Activated T-cell treated with anti-CD3 and anti-CD28 coated beads, Interleukin-2, amount 50 U/mL, for 72 hours (primary cell): Measurements from ENCODE around the gene LRRC36. TPM values are rescaled to one million over a fixed set of nuclear protein-coding genes. Genes with fewer than 3 reads are reported as not detected.

ENCODE experiments used
- ATAC-seq, 2 donors: fragments of 150-1000 bp; cut with Tn5 transposase; replicated peaks in 1 of 2; 2 replicates each; pipeline ENCODE4 v1.10.0; 2021; ENCODE audit warnings: moderate library complexity in 2 of 2, mild to moderate bottlenecking in 1 of 2
- DNase-seq, 2 donors: peaks; one replicate each; pipeline ENCODE4 v3.0.0; 2021 to 2022; ENCODE audit warnings: mixed read lengths in 1 of 2
- H3K27ac Mint-ChIP-seq: one replicate; pipeline ENCODE4 v1.8.0; 2022; ENCODE audit warnings: mild to moderate bottlenecking, moderate library complexity, mixed read lengths
- H3K27me3 Mint-ChIP-seq: one replicate; pipeline ENCODE4 v1.8.0; 2022; ENCODE audit warnings: low read depth, mixed read lengths
- H3K36me3 Mint-ChIP-seq, 2 donors: one replicate each; pipeline ENCODE4 v1.8.0; 2022; ENCODE audit warnings: mixed read lengths in 2 of 2, mild to moderate bottlenecking in 1 of 2; ENCODE audit not compliant: insufficient read depth in 2 of 2
- H3K4me1 Mint-ChIP-seq: one replicate; pipeline ENCODE4 v1.8.0; 2022; ENCODE audit warnings: low read depth, mixed read lengths
- H3K4me3 Mint-ChIP-seq, 2 donors: one replicate each; pipeline ENCODE4 v1.8.0; 2022; ENCODE audit warnings: mild to moderate bottlenecking in 2 of 2, mixed read lengths in 2 of 2, moderate library complexity in 2 of 2
- H3K9me3 Mint-ChIP-seq, 2 donors: one replicate each; pipeline ENCODE4 v1.8.0; 2022; ENCODE audit warnings: mixed read lengths in 2 of 2
- total RNA-seq, 2 donors: library from RNA; stranded (reverse); gene quantifications; one replicate each; pipeline ENCODE4 v1.2.3, GENCODE V29; 2022

The LRRC36 gene
- total RNA-seq, 2 donors from 2014 or later = 3.1 to 4.4 TPM

GRCh38 chr16:67283826-67284555 is 42.6 kb upstream of the LRRC36 start:
- Mint-ChIP-seq H3K4me3 (no peak overlapping the region), H3K9me3 (no peaks in the 10 kb centered on the region), H3K36me3 (peaks cover 0 to 7% of the 10 kb centered on the region in 2 donors), H3K27me3 (no peaks in the 10 kb centered on the region), H3K4me1 (no peaks in the 10 kb centered on the region), H3K27ac (no peak overlapping the region)
- DNase-seq (no peak), ATAC-seq (no peak)

- Mint-ChIP-seq H3K4me3 (no peak overlapping the region), H3K27me3 (no peaks in the 10 kb centered on the region), H3K4me1 (peaks cover 8% of the 10 kb centered on the region), H3K36me3 (peaks cover 0 to 7% of the 10 kb centered on the region in 2 donors), H3K9me3 (no peaks in the 10 kb centered on the region), H3K27ac (no peak overlapping the region)
- no peak for ATAC-seq
- DNase-seq = no peak
Observed at GRCh38 chr16:67284699-67285646, 41.6 kb upstream of the LRRC36 start.

- Mint-ChIP-seq H3K27me3 (no peaks in the 10 kb centered on the region), H3K9me3 (no peaks in the 10 kb centered on the region), H3K4me1 (peaks cover 17% of the 10 kb centered on the region), H3K27ac (no peak overlapping the region), H3K4me3 (no peak overlapping the region), H3K36me3 (peaks cover 0 to 7% of the 10 kb centered on the region in 2 donors)
- DNase-seq = no peak
- ATAC-seq = no peak
Observed at GRCh38 chr16:67286441-67287235, 40.0 kb upstream of the LRRC36 start.

GRCh38 chr16:67287960-67288359 is 38.7 kb upstream of the LRRC36 start:
- Mint-ChIP-seq H3K27me3 (no peaks in the 10 kb centered on the region), H3K27ac (no peak overlapping the region), H3K4me3 (no peak overlapping the region), H3K4me1 (peaks cover 17% of the 10 kb centered on the region), H3K36me3 (peaks cover 0 to 3% of the 10 kb centered on the region in 2 donors), H3K9me3 (no peaks in the 10 kb centered on the region)
- DNase-seq = no peak
- ATAC-seq = no peak

DNA sequence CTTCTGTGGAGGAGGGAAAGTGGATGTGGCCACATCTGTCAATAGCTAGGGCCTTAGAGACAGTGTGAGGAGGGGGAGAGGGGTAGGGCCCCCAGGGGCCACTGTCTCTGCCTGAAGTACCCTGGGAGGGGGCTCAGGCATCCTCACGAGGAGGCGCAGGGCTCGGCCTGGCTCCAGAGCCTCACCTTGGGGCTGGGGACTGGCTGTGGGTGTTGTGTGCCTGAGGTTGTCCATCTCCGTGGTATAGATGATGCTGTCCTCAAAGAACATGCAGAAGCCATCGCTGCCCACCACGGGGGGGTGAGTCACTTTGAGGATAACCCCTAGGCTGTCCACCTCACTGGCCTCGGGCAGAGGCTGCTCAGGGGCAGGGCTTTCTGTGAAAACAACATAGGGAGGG is 35.2 kb upstream of the LRRC36 start:
- Mint-ChIP-seq H3K27me3 (no peaks in the 10 kb centered on the region), H3K27ac (no peak overlapping the region), H3K4me1 (peaks cover 17% of the 10 kb centered on the region), H3K9me3 (no peaks in the 10 kb centered on the region), H3K36me3 (peaks cover 0 to 2% of the 10 kb centered on the region in 2 donors), H3K4me3 (no peak overlapping the region)
- DNase-seq (no peak), ATAC-seq (no peak)

DNA sequence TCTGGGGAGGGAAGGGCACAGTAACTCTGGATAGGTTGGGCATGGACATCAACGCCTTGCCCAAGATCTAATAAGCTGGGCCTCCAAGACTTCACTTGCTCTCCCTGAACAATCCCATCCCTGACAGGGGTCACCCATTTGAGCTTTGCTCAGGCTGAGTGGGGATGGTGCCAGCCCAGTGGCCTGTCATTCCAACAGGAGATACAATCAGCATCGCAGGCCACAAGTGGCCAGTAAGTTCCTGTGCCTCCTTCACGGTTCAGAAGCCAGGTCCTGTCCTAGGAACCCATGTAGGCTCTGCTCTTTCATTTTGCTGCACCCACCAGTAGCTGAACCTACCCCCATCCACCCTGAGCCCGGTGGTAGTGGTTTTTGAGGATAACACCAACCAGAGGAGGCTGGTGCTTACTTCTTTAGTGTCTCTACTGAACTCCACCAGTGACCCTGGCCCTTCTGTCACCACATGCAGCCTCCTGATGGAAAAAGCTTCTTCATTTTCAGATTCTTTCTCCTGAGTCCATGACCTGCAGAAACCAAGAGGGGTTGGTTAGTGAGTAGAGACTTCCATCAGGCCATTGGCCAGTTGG is 32.4 kb upstream of the LRRC36 start:
- H3K27me3 Mint-ChIP-seq = no peaks in the 10 kb centered on the region
- peaks cover 0 to 2% of the 10 kb centered on the region in 2 donors for H3K36me3 Mint-ChIP-seq
- no peak overlapping the region for H3K4me3 Mint-ChIP-seq
- H3K9me3 Mint-ChIP-seq = no peaks in the 10 kb centered on the region
- DNase-seq = no peak
- no peak overlapping the region for H3K27ac Mint-ChIP-seq
- peaks cover 16% of the 10 kb centered on the region for H3K4me1 Mint-ChIP-seq
- no peak for ATAC-seq

GRCh38 chr16:67294938-67295361 is 31.7 kb upstream of the LRRC36 start:
- H3K36me3 Mint-ChIP-seq = peaks cover 0 to 2% of the 10 kb centered on the region in 2 donors
- no peak for DNase-seq
- no peaks in the 10 kb centered on the region for H3K27me3 Mint-ChIP-seq
- ATAC-seq = no peak
- no peak overlapping the region for H3K27ac Mint-ChIP-seq
- H3K4me3 Mint-ChIP-seq = no peak overlapping the region
- H3K4me1 Mint-ChIP-seq = peaks cover 9% of the 10 kb centered on the region
- H3K9me3 Mint-ChIP-seq = no peaks in the 10 kb centered on the region

- Mint-ChIP-seq H3K9me3 (no peaks in the 10 kb centered on the region), H3K27ac (no peak overlapping the region), H3K4me1 (no peaks in the 10 kb centered on the region), H3K36me3 (peaks cover 0 to 2% of the 10 kb centered on the region in 2 donors), H3K27me3 (no peaks in the 10 kb centered on the region), H3K4me3 (no peak overlapping the region)
- DNase-seq = no peak
- no peak for ATAC-seq
Observed at GRCh38 chr16:67296420-67296819, 30.2 kb upstream of the LRRC36 start.

GRCh38 chr16:67298277-67298676 is 28.3 kb upstream of the LRRC36 start:
- no peak for ATAC-seq
- no peak for DNase-seq
- H3K4me3 Mint-ChIP-seq = no peak overlapping the region
- H3K9me3 Mint-ChIP-seq = no peaks in the 10 kb centered on the region
- H3K4me1 Mint-ChIP-seq = no peaks in the 10 kb centered on the region
- H3K27me3 Mint-ChIP-seq = no peaks in the 10 kb centered on the region
- no peak overlapping the region for H3K27ac Mint-ChIP-seq
- peaks cover 0 to 2% of the 10 kb centered on the region in 2 donors for H3K36me3 Mint-ChIP-seq

DNA sequence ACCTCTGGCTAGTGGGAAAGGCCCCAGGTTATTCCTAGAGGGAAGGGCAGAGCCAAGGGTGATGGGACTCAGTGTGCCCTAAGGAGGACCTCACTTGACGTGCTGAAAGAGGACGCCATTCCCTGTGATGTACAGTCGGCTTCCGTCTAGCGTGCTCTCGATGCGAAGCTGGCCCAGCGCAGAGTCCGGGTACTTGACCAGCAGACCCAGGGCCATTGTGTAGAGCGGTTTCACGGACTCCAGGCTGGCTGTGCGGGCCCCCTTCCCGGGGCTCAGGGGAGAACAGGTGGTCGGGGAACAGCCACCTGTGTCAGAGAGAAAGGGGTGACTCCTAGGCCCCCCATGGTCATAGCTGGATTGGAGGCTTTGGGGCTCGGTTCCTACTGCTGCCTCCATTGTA is 27.3 kb upstream of the LRRC36 start:
- H3K27me3 Mint-ChIP-seq = no peaks in the 10 kb centered on the region
- ATAC-seq (no peak), DNase-seq (no peak)
- H3K4me3 Mint-ChIP-seq = no peak overlapping the region
- H3K9me3 Mint-ChIP-seq = no peaks in the 10 kb centered on the region
- H3K27ac Mint-ChIP-seq = no peak overlapping the region
- no peaks in the 10 kb centered on the region for H3K36me3 Mint-ChIP-seq
- no peaks in the 10 kb centered on the region for H3K4me1 Mint-ChIP-seq

- H3K9me3 Mint-ChIP-seq = no peaks in the 10 kb centered on the region
- peaks cover 8% of the 10 kb centered on the region for H3K4me1 Mint-ChIP-seq
- H3K36me3 Mint-ChIP-seq = no peaks in the 10 kb centered on the region
- no peak for ATAC-seq
- no peak overlapping the region for H3K27ac Mint-ChIP-seq
- DNase-seq = no peak
- no peaks in the 10 kb centered on the region for H3K27me3 Mint-ChIP-seq
- H3K4me3 Mint-ChIP-seq = no peak overlapping the region
Observed at GRCh38 chr16:67301080-67301782, 25.4 kb upstream of the LRRC36 start.

GRCh38 chr16:67302076-67302475 is 24.5 kb upstream of the LRRC36 start:
- Mint-ChIP-seq H3K36me3 (no peaks in the 10 kb centered on the region), H3K4me1 (peaks cover 8% of the 10 kb centered on the region), H3K4me3 (no peak overlapping the region), H3K9me3 (no peaks in the 10 kb centered on the region), H3K27ac (no peak overlapping the region), H3K27me3 (no peaks in the 10 kb centered on the region)
- no peak for DNase-seq
- ATAC-seq = no peak
